SJSA1 (cell line): ENCODE data around the gene TOR1AIP2. TPM values are rescaled to one million over a fixed set of nuclear protein-coding genes. Genes with fewer than 3 reads are reported as not detected.

Experiments used
- DNase-seq, 2 experiments: peaks; one replicate each; pipeline ENCODE4 v3.0.0-alpha.2; 2015 to 2020; ENCODE audit warnings: low spot score in 2 of 2, low read depth in 1 of 2
- H3K27ac ChIP-seq: fragments of 250-450 bp; sonication (Bioruptor Pico); 2 replicates; pipeline ENCODE4 v1.5.1; 2020; ENCODE audit warnings: mild to moderate bottlenecking, moderate library complexity
- H3K27me3 ChIP-seq: fragments of 250-450 bp; sonication (Bioruptor Pico); replicated peaks from 2 replicates; pipeline ENCODE4 v1.5.1; 2020; ENCODE audit warnings: mild to moderate bottlenecking, moderate library complexity
- H3K36me3 ChIP-seq: fragments of 250-450 bp; sonication (Bioruptor Pico); 2 replicates; pipeline ENCODE4 v1.5.1; 2020; ENCODE audit warnings: mild to moderate bottlenecking
- H3K4me1 ChIP-seq: fragments of 250-450 bp; sonication (Bioruptor Pico); replicated peaks from 2 replicates; pipeline ENCODE4 v1.6.1; 2021; ENCODE audit warnings: mild to moderate bottlenecking
- H3K4me3 ChIP-seq: fragments of 250-450 bp; sonication (Bioruptor Pico); 2 replicates; pipeline ENCODE4 v1.5.1; 2020; ENCODE audit warnings: mild to moderate bottlenecking
- H3K9me3 ChIP-seq: fragments of 250-450 bp; sonication (Bioruptor Pico); replicated peaks from 2 replicates; pipeline ENCODE4 v1.5.1; 2020; ENCODE audit warnings: mild to moderate bottlenecking
- total RNA-seq: library from RNA; depleted of rRNA; stranded (reverse); fragments of >200 nt; shearing (Covaris generic); gene quantifications from 2 replicates; pipeline ENCODE4 v1.2.3, GENCODE V29; 2014

The TOR1AIP2 gene
- total RNA-seq, 1 experiment from 2014 or later, result 89.4 TPM

- Histone ChIP-seq H3K27ac (no peak overlapping the region), H3K36me3 (peaks cover 64% of the 10 kb centered on the region), H3K27me3 (no peaks in the 10 kb centered on the region), H3K4me1 (no peaks in the 10 kb centered on the region; the same call in 1 of the 2 replicates), H3K9me3 (no peaks in the 10 kb centered on the region), H3K4me3 (no peak overlapping the region)
- DNase-seq, result no peak
These were observed 10.5 kb upstream of the TOR1AIP2 start for GRCh38 chr1:179888071-179888470.

- peak overlapping the region; percentile 85 for H3K4me3 ChIP-seq
- peaks cover 8% of the 10 kb centered on the region; the same call in 1 of the 2 replicates for H3K4me1 ChIP-seq
- no peak overlapping the region for H3K27ac ChIP-seq
- DNase-seq, result no peak
- H3K27me3 ChIP-seq, result no peaks in the 10 kb centered on the region
- H3K9me3 ChIP-seq, result no peaks in the 10 kb centered on the region
- peaks cover 43% of the 10 kb centered on the region for H3K36me3 ChIP-seq
These were observed 6.1 kb upstream of the TOR1AIP2 start for GRCh38 chr1:179883745-179884138.

GRCh38 chr1:179883040-179883744, 5.6 kb upstream of the TOR1AIP2 start:
- H3K27me3 ChIP-seq, result no peaks in the 10 kb centered on the region
- DNase-seq, result no peak
- H3K4me3 ChIP-seq, result peak overlapping the region; percentile 85
- H3K9me3 ChIP-seq, result no peaks in the 10 kb centered on the region
- peaks cover 43% of the 10 kb centered on the region for H3K36me3 ChIP-seq
- peak overlapping the region; percentile 99 for H3K27ac ChIP-seq
- H3K4me1 ChIP-seq, result peaks cover 8% of the 10 kb centered on the region; the same call in 1 of the 2 replicates

GRCh38 chr1:179882253-179883039, 4.8 kb upstream of the TOR1AIP2 start, which contains the start of gene TOR1AIP1:
TOR1AIP1 (plus strand) TSS chr1:179882285; CDS start chr1:179882503, 218 bp downstream.
- peak; percentile 98 to 99 for DNase-seq
- H3K27ac ChIP-seq, result peak within 1 kb of the TSS; percentile 99
- no peaks in the 10 kb centered on the region for H3K9me3 ChIP-seq
- peak within 1 kb of the TSS; percentile 85 for H3K4me3 ChIP-seq
- H3K36me3 ChIP-seq, result peaks cover 37% of the 10 kb centered on the region
- no peaks in the 10 kb centered on the region for H3K27me3 ChIP-seq
- peaks cover 12% of the 10 kb centered on the region for H3K4me1 ChIP-seq

- H3K4me1 ChIP-seq, result peaks cover 12% of the 10 kb centered on the region
- H3K27ac ChIP-seq, result peak overlapping the region; percentile 99
- no peaks in the 10 kb centered on the region for H3K27me3 ChIP-seq
- peak overlapping the region; percentile 85 for H3K4me3 ChIP-seq
- peak in 1 of 2 experiments; percentile 87 for DNase-seq
- H3K9me3 ChIP-seq, result no peaks in the 10 kb centered on the region
- H3K36me3 ChIP-seq, result peaks cover 34% of the 10 kb centered on the region
These were observed 4.1 kb upstream of the TOR1AIP2 start for GRCh38 chr1:179881642-179882252.

GRCh38 chr1:179879797-179880196, 2.2 kb upstream of the TOR1AIP2 start:
- no peak overlapping the region for H3K27ac ChIP-seq

GRCh38 chr1:179876300-179876715, 1.3 kb downstream of the TOR1AIP2 start:
- peak in 1 of 2 experiments; percentile 7 for DNase-seq
- peaks cover 50% of the 10 kb centered on the region for H3K36me3 ChIP-seq
- H3K27me3 ChIP-seq, result no peaks in the 10 kb centered on the region
- peaks cover 11% of the 10 kb centered on the region for H3K4me1 ChIP-seq
- H3K4me3 ChIP-seq, result no peak overlapping the region
- no peak overlapping the region for H3K27ac ChIP-seq
- H3K9me3 ChIP-seq, result no peaks in the 10 kb centered on the region

More at GRCh38 chr1:179879797-179880196, 2.2 kb upstream of the TOR1AIP2 start:
- H3K27me3 ChIP-seq, result no peaks in the 10 kb centered on the region
- no peak for DNase-seq
- no peaks in the 10 kb centered on the region for H3K9me3 ChIP-seq
- H3K36me3 ChIP-seq, result peaks cover 35% of the 10 kb centered on the region
- peaks cover 16% of the 10 kb centered on the region for H3K4me1 ChIP-seq
- no peak overlapping the region for H3K4me3 ChIP-seq

DNA sequence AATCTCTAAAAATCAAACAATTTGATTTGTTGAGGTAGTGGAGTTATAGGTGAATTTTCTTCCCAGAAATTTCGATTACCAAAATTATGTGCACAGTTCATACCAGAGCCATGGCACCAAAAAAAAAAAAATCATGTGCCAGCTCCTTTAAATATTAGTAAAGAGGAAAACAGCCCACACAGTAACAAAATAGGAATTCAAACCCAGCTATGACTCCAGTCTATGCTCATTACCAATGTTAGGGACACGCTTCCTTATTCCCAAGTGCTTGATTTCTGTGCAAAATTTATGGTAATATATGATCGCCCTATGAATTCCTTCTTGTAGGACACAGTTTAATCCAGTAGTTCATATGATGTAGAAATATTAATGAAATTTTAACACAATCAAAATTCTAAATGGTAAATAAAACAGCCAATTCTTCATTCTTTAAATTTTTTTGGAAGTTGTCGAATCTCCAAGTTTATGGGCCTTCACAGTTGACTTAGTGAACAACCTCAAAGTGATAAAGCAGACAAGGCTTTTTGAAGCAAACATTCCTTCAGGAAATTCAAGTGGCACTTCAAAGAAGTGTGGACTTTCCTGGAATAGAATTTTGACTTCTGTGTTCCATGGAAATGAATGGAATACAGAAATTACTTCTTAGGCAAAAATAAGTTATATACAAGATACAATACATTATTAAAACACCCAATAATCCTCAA, 1.9 kb downstream of the TOR1AIP2 start:
- peaks cover 53% of the 10 kb centered on the region for H3K36me3 ChIP-seq
- no peak overlapping the region for H3K4me3 ChIP-seq
- no peaks in the 10 kb centered on the region for H3K9me3 ChIP-seq
- H3K27me3 ChIP-seq, result no peaks in the 10 kb centered on the region
- H3K4me1 ChIP-seq, result peaks cover 11% of the 10 kb centered on the region
- no peak for DNase-seq
- H3K27ac ChIP-seq, result no peak overlapping the region

GRCh38 chr1:179873438-179873851, 4.2 kb downstream of the TOR1AIP2 start:
- Histone ChIP-seq H3K4me3 (no peak overlapping the region), H3K27ac (no peak overlapping the region), H3K4me1 (peaks cover 8% of the 10 kb centered on the region), H3K27me3 (no peaks in the 10 kb centered on the region), H3K36me3 (peaks cover 70% of the 10 kb centered on the region), H3K9me3 (no peaks in the 10 kb centered on the region)
- DNase-seq, result no peak

DNA sequence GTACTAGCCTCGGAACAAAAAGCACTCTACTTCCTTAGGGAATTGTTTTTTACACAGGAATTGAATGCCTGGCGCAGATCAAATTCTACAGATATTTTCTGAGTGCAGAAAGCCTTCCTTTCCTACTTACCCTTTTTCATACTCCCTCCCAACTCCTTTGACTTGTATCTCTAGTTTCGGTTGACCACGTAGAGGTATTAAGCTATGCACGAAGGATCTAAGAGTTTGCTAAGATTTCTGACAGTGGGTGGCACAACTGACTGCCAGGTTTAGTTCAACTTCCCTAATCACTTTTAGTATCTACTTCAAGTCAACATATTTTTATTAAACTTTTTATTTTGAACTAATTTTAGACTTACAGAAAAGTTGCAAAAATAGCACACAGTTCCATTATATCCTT, 5.0 kb downstream of the TOR1AIP2 start:
- Histone ChIP-seq H3K4me1 (peaks cover 4% of the 10 kb centered on the region; the same call in 1 of the 2 replicates), H3K27me3 (no peaks in the 10 kb centered on the region), H3K36me3 (peaks cover 78% of the 10 kb centered on the region), H3K9me3 (no peaks in the 10 kb centered on the region), H3K4me3 (no peak overlapping the region), H3K27ac (no peak overlapping the region)
- no peak for DNase-seq

- DNase-seq, result no peak
- Histone ChIP-seq H3K27ac (no peak overlapping the region), H3K36me3 (peaks cover 84% of the 10 kb centered on the region), H3K4me1 (peaks cover 4% of the 10 kb centered on the region; the same call in 1 of the 2 replicates), H3K27me3 (no peaks in the 10 kb centered on the region), H3K9me3 (no peaks in the 10 kb centered on the region), H3K4me3 (no peak overlapping the region)
These were observed 5.7 kb downstream of the TOR1AIP2 start for GRCh38 chr1:179871940-179872339.

GRCh38 chr1:179870870-179871269, 6.7 kb downstream of the TOR1AIP2 start:
- H3K27ac ChIP-seq, result no peak overlapping the region
- H3K27me3 ChIP-seq, result no peaks in the 10 kb centered on the region
- no peak for DNase-seq
- no peaks in the 10 kb centered on the region for H3K9me3 ChIP-seq
- H3K4me3 ChIP-seq, result no peak overlapping the region
- H3K36me3 ChIP-seq, result peaks cover 89% of the 10 kb centered on the region
- H3K4me1 ChIP-seq, result no peaks in the 10 kb centered on the region
